ENCODE data around the gene STAT5A.

DNA sequence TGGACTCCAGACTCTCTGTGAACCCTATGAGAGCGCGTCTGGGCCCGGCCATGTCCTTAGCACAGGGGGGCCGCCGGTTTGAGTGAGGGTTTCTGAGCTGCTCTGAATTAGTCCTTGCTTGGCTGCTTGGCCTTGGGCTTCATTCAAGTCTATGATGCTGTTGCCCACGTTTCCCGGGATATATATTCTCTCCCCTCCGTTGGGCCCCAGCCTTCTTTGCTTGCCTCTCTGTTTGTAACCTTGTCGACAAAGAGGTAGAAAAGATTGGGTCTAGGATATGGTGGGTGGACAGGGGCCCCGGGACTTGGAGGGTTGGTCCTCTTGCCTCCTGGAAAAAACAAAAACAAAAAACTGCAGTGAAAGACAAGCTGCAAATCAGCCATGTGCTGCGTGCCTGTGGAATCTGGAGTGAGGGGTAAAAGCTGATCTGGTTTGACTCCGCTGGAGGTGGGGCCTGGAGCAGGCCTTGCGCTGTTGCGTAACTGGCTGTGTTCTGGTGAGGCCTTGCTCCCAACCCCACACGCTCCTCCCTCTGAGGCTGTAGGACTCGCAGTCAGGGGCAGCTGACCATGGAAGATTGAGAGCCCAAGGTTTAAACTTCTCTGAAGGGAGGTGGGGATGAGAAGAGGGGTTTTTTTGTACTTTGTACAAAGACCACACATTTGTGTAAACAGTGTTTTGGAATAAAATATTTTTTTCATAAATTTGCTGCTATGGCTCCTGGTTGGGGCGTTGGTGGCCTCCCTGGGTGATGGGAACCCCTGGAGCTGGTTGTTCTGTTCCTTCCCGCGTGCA, 23.1 kb downstream of the STAT5A start:
- TF ChIP-seq, protein P1, sequence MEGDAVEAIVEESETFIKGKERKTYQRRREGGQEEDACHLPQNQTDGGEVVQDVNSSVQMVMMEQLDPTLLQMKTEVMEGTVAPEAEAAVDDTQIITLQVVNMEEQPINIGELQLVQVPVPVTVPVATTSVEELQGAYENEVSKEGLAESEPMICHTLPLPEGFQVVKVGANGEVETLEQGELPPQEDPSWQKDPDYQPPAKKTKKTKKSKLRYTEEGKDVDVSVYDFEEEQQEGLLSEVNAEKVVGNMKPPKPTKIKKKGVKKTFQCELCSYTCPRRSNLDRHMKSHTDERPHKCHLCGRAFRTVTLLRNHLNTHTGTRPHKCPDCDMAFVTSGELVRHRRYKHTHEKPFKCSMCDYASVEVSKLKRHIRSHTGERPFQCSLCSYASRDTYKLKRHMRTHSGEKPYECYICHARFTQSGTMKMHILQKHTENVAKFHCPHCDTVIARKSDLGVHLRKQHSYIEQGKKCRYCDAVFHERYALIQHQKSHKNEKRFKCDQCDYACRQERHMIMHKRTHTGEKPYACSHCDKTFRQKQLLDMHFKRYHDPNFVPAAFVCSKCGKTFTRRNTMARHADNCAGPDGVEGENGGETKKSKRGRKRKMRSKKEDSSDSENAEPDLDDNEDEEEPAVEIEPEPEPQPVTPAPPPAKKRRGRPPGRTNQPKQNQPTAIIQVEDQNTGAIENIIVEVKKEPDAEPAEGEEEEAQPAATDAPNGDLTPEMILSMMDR (conservative IDR thresholded peaks at IDR 0.05), result no peak
- TF ChIP-seq EZH2 (IDR thresholded peaks at IDR 0.05; ENCODE audit: low read depth), result no peak

Measured in PC-9 (cell line).